Measurements from ENCODE around the gene HSF2.
"Not testable (repeated sequence)": the region's sequence is repeated elsewhere in the genome, so short reads cannot be mapped to it uniquely, and the experiment has no call there.

HSF2 gene

GRCh38 chr6:122454673-122455072 is 55.2 kb downstream of the HSF2 start:
- no peak for DNase-seq (ENCODE audit: low spot score)

DNA sequence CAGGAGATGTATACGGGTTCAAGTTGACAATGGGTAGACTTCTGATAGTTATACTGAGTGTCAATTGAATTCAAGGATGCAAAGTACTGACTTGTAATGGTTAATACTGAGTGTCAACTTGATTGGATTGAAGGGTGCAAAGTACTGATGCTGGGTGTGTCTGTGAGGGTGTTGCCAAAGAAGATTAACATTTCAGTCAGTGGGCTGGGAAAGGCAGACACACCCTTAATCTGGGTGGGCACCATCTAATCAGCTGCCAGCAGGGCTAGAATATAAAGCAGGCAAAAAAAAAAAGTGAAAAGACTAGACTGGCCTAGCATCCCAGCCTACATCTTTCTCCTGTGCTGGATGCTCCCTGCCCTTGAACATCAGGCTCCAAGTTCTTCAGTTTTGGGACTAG is 55.7 kb downstream of the HSF2 start:
- DNase-seq (ENCODE audit: low spot score) = not testable (repeated sequence)

GRCh38 chr6:122458087-122458486 is 58.6 kb downstream of the HSF2 start:
- no peak for DNase-seq (ENCODE audit: low spot score)

DNA sequence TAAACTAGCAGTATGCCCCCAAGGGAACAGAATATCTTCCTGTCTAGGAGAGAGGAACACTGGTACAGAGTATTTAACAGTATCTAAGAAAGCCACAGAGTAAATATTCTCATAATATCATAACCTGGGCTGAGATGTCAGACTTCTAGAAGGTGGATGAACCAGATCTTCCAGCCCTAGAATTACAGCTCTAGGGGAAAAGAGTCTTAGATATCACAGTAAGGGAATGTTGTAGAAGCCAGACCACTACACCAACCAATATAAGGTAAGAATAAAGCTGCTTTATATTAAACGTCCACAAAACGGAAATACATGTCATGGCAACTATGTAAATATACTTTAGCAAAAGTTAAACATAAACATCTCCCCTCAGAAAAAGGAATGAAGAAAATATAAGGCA is 59.8 kb downstream of the HSF2 start:
- no peak for DNase-seq (ENCODE audit: low spot score)

DNA sequence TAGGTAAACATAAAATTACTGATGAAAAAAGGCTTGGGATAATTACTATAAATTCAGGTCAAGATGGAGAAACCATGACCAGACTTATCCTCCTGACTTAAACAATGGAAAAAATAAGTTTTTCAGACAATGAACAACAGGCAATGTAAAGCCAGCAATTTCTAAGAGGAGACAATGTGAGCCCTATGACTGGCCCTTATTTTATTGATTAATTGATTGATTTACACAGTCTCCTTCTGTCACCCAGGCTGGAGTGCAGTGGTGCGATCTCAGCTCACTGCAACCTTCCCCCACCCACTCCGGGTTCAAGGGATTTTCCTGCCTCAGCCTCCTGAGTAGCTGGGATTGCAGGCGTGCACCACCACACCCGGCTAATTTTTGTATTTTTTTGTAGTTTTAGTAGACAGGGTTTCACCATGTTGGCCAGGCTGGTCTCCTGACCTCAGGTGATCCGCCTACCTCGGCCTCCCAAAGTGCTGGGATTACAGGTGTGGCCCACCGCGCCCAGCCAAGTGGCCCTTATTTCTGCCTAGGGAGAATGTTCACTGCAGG is 60.5 kb downstream of the HSF2 start:
- DNase-seq (ENCODE audit: low spot score) = not testable (repeated sequence)

DNA sequence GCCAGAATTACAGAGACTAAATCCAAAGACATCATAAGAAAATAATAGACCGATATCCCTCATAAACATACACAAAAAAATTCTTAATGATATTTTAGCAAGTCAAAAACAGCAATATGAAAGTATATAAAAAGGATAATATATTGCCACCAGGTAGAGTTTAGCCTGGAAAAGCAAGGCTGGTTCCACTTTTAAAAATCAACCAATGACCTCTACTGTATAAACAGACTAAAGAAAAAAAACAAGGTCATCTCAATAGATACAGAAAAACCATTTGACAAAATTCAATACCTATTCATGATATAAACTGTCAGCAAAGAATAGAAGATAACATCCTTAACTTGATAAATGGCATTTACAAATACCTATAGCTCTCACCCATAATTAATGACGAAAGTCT is 62.4 kb downstream of the HSF2 start:
- no peak for DNase-seq (ENCODE audit: low spot score)

GRCh38 chr6:122471107-122472021 is 71.9 kb downstream of the HSF2 start, which contains the start of gene SERINC1:
Gene SERINC1 (minus strand): TSS chr6:122471807. CDS start chr6:122471737, 70 bp downstream.
- DNase-seq (ENCODE audit: low spot score) = peak; percentile 92

DNA sequence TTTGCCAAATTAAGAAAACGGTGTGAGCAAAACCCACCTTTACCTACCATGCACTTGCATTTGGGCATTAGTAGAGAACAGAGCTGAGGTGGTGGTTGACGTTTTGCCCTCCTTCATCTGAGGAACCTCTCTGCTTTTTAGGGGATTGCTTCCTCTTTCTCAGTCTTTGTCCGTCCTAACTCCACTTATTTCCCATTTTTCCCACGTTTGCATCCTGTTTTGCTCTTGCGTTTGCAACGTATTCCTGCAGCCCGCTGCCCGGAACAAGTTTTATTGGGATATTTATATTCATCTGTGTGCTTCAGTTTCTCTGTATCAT is 72.5 kb downstream of the HSF2 start:
- DNase-seq (ENCODE audit: low spot score) = no peak

GRCh38 chr6:122476131-122476530 is 76.7 kb downstream of the HSF2 start:
- peak; percentile 20 for DNase-seq (ENCODE audit: low spot score)

DNA sequence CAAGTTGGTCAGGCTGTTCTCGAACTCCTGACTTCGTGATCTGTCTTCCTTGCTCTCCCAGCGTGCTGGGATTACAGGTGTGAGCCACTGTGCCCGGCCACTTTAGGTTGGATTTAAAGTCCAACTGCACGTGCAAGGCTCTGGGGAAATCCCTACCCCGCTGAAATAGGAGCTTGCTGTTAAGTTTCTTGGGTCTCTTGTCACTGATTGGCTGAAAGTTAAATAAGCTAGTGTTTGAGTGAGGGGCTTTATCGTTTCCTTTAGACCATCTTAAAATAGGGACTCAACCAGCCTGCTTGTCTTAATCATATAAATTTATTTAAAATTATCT is 83.3 kb downstream of the HSF2 start:
- no peak for DNase-seq (ENCODE audit: low spot score)
